IPS-15b (cell line): ENCODE results near the gene GADD45GIP1.
"Not testable (repeated sequence)": the region's sequence is repeated elsewhere in the genome, so short reads cannot be mapped to it uniquely, and the experiment has no call there.

Source experiments
- H3K27me3 ChIP-seq: one replicate; pipeline ENCODE4 v1.6.1; 2013; ENCODE audit warnings: low read length; ENCODE audit not compliant: control insufficient read depth, insufficient read depth
- H3K36me3 ChIP-seq: one replicate; pipeline ENCODE4 v1.6.1; 2013; ENCODE audit warnings: low read length; ENCODE audit not compliant: control insufficient read depth, insufficient read depth
- H3K4me1 ChIP-seq: one replicate; pipeline ENCODE4 v1.6.1; 2013; ENCODE audit warnings: mild to moderate bottlenecking, low read length; ENCODE audit not compliant: control insufficient read depth, insufficient read depth
- H3K4me3 ChIP-seq: one replicate; pipeline ENCODE4 v1.5.1; 2013; ENCODE audit warnings: low read depth, low read length
- H3K9ac ChIP-seq: one replicate; pipeline ENCODE4 v1.6.1; 2013; ENCODE audit warnings: low read depth, mild to moderate bottlenecking, low read length
- H3K9me3 ChIP-seq: one replicate; pipeline ENCODE4 v1.6.1; 2013; ENCODE audit warnings: mild to moderate bottlenecking, low read length; ENCODE audit not compliant: control insufficient read depth, insufficient read depth

The GADD45GIP1 gene

DNA sequence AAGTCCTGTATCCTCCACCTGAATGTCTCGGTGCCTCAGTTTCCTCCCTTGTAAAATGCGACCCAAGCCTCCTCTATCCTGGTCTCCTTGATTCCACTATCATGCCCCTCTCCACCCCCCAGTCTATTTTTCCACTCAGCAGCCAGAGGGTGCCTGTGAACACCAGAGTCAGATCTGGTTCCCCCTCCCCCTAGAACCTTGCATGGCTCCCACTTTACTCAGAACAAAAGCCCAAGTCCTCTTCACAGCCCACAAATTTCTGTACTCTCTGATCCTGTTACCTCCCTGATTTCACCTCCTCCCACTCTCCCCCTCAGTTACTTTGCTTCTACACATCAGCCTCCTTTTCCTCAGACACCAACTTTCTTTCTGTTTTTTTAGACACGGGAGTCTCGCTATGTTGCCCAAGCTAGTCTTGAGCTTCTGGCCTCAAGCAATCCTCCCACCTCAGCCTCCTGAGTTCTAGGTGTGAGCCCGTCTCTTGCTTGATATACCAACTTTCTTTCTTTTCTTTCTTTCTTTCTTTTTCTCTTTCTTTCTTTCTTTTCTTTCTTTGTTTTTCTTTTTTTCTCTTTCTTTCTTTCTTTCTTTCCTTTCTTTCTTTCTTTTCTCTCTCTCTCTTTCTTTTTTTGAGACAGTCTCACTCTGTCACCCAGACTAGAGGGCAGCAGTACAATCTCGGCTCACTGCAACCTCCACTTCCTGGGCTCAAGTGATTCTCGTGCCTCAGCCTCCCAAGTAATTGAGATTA, 13.2 kb upstream of the GADD45GIP1 start:
- Histone ChIP-seq H3K4me1 (no peaks in the 10 kb centered on the region), H3K9me3 (no peaks in the 10 kb centered on the region), H3K4me3 (no peak overlapping the region), H3K27me3 (no peaks in the 10 kb centered on the region), H3K36me3 (no peaks in the 10 kb centered on the region), H3K9ac (no peak overlapping the region)

DNA sequence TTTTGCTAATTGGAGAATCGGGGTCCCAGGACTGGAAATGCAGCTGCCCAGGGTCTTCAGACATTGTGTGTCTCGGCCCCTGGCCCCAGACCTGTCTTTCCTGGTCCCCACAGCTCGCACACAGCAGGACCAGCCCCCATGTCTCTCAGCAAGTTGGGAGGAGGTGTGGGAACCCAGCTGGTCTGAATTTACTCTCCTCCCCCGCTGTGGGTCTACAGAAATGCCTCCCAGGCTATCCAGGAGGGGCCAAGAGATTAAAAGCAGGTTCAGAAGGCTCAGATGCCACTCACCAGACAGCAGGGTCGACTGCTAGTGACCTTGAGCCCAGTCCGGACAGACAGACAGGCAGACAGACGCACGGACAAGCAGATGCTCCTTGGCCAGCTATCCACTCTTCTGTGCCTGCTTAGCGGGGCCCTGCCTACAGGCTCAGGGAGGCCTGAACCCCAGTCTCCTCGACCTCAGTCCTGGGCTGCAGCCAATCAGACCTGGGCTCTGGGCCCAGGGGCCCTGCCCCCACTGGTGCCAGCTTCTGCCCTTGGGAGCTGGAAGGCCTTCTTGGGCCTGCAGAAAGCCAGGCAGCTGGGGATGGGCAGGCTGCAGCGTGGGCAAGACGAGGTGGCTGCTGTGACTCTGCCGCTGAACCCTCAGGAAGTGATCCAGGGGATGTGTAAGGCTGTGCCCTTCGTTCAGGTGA, 12.4 kb upstream of the GADD45GIP1 start, which contains the start of gene DAND5:
DAND5 (plus strand) TSS at position 285 of the 697 bp plus-strand sequence; CDS start at position 370, 85 bp downstream.
- H3K4me1 ChIP-seq, result no peaks in the 10 kb centered on the region
- no peak within 1 kb of the TSS for H3K9ac ChIP-seq
- no peaks in the 10 kb centered on the region for H3K27me3 ChIP-seq
- H3K4me3 ChIP-seq, result no peak within 1 kb of the TSS
- H3K36me3 ChIP-seq, result no peaks in the 10 kb centered on the region
- no peaks in the 10 kb centered on the region for H3K9me3 ChIP-seq

DNA sequence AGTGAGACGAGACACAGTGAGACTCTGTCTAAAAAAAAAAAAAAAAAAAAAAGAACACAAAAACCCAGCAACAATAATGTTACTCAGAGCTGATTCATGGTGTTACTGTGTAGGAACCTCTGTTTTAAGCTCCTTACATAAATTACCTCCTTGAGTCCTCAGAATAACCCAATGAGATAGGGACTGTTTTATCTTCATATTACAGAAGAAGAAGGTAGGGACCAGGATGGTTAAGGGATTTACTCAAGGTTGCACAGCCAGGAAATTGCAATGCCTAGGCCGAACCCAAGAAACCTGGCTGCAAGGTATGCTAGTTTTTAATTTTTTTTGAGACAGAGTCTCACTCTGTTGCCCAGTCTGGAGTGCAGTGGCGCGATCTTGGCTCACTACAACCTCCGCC, 10.9 kb upstream of the GADD45GIP1 start:
- Histone ChIP-seq H3K4me3 (no peak overlapping the region), H3K36me3 (no peaks in the 10 kb centered on the region), H3K27me3 (no peaks in the 10 kb centered on the region), H3K4me1 (no peaks in the 10 kb centered on the region), H3K9me3 (no peaks in the 10 kb centered on the region), H3K9ac (no peak overlapping the region)

DNA sequence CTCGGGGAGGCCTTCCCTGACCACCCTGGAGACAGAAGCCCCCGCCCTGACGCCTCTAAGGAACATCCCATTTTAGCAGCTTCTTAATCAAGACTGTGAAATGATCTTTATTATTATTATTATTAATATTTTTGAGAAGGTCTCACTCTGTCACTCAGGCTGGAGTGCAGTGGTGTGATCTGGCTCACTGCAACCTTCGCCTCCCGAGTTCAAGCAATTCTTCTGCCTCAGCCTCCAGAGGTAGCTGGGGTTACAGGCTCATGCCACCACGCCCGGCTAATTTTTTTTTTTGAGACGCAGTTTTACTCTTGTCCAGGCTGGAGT, 8.8 kb upstream of the GADD45GIP1 start:
- H3K36me3 ChIP-seq, result no peaks in the 10 kb centered on the region
- no peak overlapping the region for H3K9ac ChIP-seq
- peak overlapping the region; percentile 67 for H3K4me3 ChIP-seq
- H3K27me3 ChIP-seq, result no peaks in the 10 kb centered on the region
- H3K4me1 ChIP-seq, result no peaks in the 10 kb centered on the region
- no peaks in the 10 kb centered on the region for H3K9me3 ChIP-seq

DNA sequence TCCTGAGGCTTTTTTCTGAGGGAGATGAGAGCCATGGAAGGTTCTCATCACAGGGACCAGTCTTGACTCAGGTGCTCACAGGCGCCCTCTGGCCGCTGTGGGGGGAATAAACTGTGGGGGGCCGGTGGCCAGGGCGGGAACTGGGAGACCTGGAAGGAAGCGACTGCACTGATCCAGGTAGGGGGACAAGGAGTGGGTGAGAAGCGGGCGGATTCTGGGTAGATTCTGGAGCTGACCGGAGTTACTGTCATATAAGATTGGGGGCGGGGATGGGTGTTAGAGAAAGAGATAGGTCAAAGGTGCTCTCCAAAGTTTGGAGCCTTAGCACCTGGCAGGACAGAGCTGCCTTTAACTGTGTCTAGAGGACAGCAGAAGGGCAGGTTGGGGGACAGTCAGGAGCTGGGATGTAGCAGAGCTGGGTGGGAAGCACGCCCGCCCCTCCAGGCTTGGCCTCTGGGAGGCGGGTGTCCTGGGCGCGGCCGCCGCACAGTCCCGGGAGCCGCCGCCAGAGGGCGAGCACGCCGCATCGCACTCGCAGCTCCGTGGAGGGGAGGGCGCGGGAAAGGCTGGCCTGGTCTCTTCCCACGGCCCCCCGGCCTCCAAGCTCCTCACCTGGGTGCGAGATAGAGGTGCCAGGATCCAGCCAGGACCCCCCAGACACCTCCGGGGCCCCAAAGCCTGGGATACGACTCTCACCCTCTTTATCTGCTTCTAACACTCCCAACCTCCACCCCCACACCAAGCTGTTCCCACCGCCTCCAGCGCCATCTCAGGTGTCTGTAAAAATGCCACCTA, 8.2 kb upstream of the GADD45GIP1 start:
- H3K9ac ChIP-seq, result no peak overlapping the region
- no peaks in the 10 kb centered on the region for H3K27me3 ChIP-seq
- no peaks in the 10 kb centered on the region for H3K36me3 ChIP-seq
- peak overlapping the region; percentile 67 for H3K4me3 ChIP-seq
- H3K9me3 ChIP-seq, result no peaks in the 10 kb centered on the region
- H3K4me1 ChIP-seq, result no peaks in the 10 kb centered on the region

DNA sequence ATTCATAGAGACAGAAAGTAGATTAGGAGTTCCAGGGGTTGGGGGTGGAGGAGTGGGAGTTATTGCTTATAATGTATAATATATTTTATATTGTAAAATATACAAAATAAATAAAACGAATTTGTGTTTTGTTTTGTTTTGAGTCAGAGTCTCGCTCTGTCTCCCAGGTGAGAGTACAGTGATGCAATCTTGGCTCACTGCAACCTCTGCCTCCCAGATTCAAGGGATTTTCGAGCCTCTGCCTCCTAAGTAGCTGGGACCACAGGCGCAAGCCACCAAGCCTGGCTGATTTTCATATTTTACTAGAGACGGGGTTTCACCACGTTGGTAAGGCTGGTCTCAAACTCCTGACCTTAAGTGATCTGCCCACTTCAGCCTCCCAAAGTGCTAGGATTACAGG, 2.5 kb upstream of the GADD45GIP1 start:
- no peaks in the 10 kb centered on the region for H3K9me3 ChIP-seq
- H3K9ac ChIP-seq, result no peak overlapping the region
- peaks cover 6% of the 10 kb centered on the region for H3K36me3 ChIP-seq
- no peak overlapping the region for H3K4me3 ChIP-seq
- H3K4me1 ChIP-seq, result peaks cover 2% of the 10 kb centered on the region
- no peaks in the 10 kb centered on the region for H3K27me3 ChIP-seq

DNA sequence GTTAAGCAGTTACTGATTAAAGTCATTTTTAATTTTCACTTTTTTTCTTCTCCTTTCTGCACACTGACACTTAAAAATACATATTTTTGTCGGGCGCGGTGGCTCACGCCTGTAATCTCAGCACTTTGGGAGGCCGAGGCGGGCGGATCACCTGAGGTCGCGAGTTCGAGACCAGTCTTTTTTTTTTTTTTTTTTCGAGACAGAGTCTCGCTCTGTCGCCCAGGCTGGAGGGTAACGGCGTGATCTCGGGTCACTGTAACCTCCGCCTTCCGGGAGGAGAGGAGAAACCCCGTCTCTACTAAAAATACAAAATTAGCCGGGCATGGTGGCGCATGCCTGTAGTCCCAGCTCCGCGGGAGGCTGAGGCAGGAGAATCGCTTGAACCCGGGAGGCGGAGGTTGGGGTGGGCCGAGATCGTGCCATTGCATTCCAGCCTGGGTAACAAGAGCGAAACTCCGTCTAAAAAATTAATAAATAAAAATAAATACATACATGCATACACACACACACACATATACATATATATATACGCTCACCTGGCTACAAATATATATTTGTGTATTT, 448 bp upstream of the GADD45GIP1 start:
- H3K9me3 ChIP-seq, H3K4me1 ChIP-seq, H3K27me3 ChIP-seq, H3K9ac ChIP-seq: not testable (repeated sequence)
- peaks cover 18% of the 10 kb centered on the region for H3K36me3 ChIP-seq
- peak overlapping the region; percentile 99 for H3K4me3 ChIP-seq

DNA sequence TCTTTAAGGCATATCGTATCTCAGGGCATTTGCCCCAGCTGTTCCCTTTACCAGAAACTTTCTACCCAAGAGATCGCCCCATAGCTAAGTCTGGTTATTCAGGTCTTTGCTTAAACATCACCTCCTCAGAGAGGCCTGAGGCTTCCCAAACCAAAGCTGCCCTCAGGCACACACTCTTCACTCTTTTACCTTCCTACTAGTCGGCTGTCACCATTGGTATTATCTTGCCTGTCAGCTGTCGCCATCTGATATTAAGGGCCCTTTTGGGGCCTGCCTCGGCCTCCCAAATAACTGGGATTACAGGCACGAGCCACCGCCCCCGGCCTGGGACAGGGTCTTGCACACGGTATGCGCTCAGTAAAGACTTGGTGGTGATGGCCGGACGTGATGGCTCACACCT, 1.0 kb downstream of the GADD45GIP1 start:
- Histone ChIP-seq H3K27me3 (no peaks in the 10 kb centered on the region), H3K9me3 (no peaks in the 10 kb centered on the region), H3K4me1 (peaks cover 3% of the 10 kb centered on the region), H3K9ac (peak overlapping the region; percentile 97), H3K36me3 (peaks cover 20% of the 10 kb centered on the region), H3K4me3 (peak overlapping the region; percentile 99)

DNA sequence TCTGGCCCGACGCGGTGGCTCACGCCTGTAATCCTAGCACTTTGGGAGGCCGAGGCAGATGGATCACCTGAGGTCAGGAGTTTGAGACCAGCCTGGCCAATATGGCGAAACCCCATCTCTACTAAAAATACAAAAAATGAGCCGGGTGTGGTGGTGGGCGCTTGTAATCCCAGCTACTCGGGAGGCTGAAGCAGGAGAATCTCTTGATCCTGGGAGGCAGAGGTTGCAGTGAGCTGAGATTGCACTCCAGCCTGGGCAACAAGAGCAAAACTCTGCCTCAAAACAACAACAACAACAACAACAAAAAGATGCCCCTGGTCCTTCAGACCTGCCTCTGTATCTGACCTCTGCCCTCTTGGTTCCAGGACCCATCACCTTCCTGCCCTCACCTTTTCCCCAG, 1.4 kb downstream of the GADD45GIP1 start:
- Histone ChIP-seq H3K9ac (peak overlapping the region; percentile 97), H3K4me3 (peak overlapping the region; percentile 99), H3K36me3 (peaks cover 24% of the 10 kb centered on the region)
- not testable (repeated sequence) for H3K4me1 ChIP-seq, H3K27me3 ChIP-seq, H3K9me3 ChIP-seq

DNA sequence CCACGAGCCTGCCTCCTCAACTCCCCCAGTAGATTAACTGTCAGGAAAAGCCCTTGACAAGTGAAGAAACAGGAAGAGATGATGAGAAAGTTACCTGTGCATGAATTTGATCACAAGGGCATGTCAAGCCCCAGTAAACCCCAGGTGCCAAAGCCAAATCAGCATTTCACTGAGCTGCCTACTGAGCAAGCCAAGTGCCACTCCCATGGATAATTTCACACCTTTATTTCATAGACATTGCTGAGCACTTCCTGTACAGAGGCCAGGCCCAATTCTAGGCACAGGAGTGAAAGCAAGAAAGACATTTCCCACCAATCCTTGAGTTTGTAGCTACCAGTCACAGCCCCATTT, 2.4 kb downstream of the GADD45GIP1 start:
- no peak overlapping the region for H3K4me3 ChIP-seq
- H3K4me1 ChIP-seq, result peaks cover 3% of the 10 kb centered on the region
- H3K9ac ChIP-seq, result no peak overlapping the region
- peaks cover 31% of the 10 kb centered on the region for H3K36me3 ChIP-seq
- no peaks in the 10 kb centered on the region for H3K27me3 ChIP-seq
- H3K9me3 ChIP-seq, result no peaks in the 10 kb centered on the region

DNA sequence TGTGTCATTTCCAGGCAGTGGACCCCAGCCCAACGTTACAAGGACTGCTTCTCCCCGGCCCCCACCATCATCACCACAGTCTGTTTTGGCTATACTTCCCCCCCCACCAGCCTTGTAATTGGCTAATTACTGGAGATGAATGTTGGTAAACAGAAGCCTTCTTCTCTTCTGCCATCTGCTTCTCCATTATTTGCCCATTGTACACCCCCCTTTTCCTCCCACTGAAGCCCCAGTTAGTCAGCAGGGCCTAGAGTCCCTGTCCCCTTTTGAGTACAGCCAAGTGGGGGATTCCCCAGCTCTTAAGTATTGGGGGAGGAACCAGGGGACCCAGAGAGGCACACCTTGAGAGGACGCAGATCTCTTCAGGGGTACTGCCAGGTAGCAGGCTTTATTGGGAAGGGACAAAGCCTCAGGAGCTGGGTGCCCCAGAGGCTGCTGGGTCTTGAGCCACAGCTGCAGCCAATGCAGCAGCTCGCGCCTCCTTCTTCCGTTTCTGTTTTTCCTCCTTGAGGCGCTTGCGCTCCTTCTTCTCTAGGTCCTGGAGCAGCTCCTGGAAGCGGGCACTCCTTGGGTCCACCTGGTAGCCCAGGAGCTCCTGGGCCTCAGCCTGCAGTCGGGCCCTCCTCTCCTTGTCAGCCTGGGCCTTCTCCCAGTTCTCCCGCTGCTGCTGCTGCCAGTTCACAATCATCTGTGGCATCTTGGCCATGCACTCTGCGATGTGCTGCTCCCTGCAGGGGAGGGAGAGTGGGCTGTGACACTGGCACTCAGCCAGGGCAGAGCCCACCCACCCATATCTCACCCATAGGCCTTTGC, 3.0 kb downstream of the GADD45GIP1 start:
- H3K9ac ChIP-seq, result no peak overlapping the region
- H3K27me3 ChIP-seq, result no peaks in the 10 kb centered on the region
- H3K36me3 ChIP-seq, result peaks cover 37% of the 10 kb centered on the region
- peaks cover 3% of the 10 kb centered on the region for H3K4me1 ChIP-seq
- H3K9me3 ChIP-seq, result no peaks in the 10 kb centered on the region
- no peak overlapping the region for H3K4me3 ChIP-seq
